Panc1 (cell line): ENCODE data around the gene GMPR. TPM values are rescaled to one million over a fixed set of nuclear protein-coding genes. Genes with fewer than 3 reads are reported as not detected.

ENCODE experiments used
- ATAC-seq: fragments of 200-7000 bp; cut with Tn5 transposase; 2 replicates; pipeline ENCODE4 v1.9.1; 2020; ENCODE audit warnings: mild to moderate bottlenecking, moderate library complexity
- BruUV-seq: library from RNA; stranded (reverse); fragments of 400-500 nt; replicated peaks from 2 replicates; lab custom pipeline; 2021; lab: Mats Ljungman, UMichigan
- CTCF ChIA-PET: fragments of 300-600 bp; sonication (Branson Sonifier 250); formaldehyde crosslinking; loops from one replicate; lab custom pipeline; 2022; ENCODE audit warnings: antibody characterized with exemption; lab: Charles Lee
- POLR2A ChIA-PET: fragments of 300-600 bp; sonication (Branson Sonifier 250); formaldehyde crosslinking; loops from one replicate; lab custom pipeline; 2022; ENCODE audit warnings: antibody characterized with exemption; lab: Charles Lee
- DNase-seq: peaks from one replicate; pipeline ENCODE4 v3.0.0-alpha.2; 2010; ENCODE audit warnings: low read depth, low spot score
- H3K27ac ChIP-seq: 2 replicates; pipeline ENCODE4 v1.5.1; 2011; ENCODE audit warnings: mild to moderate bottlenecking, low read length, inconsistent platforms
- H3K27me3 ChIP-seq: fragments of 200-500 bp; sonication (Bioruptor generic); 2 replicates; pipeline ENCODE4 v1.6.0; 2014; ENCODE audit warnings: low read length, inconsistent platforms; ENCODE audit not compliant: control insufficient read depth, insufficient read depth
- H3K36me3 ChIP-seq: fragments of 200-500 bp; sonication (Bioruptor generic); 2 replicates; pipeline ENCODE4 v1.5.1; 2014; ENCODE audit warnings: inconsistent platforms, mild to moderate bottlenecking, low read length, moderate library complexity; ENCODE audit not compliant: control insufficient read depth, insufficient read depth
- H3K4me1 ChIP-seq: 2 replicates; pipeline ENCODE4 v1.5.1; 2011; ENCODE audit warnings: inconsistent platforms, mild to moderate bottlenecking, low read length, moderate library complexity; ENCODE audit not compliant: control insufficient read depth, insufficient read depth
- H3K4me3 ChIP-seq, 2 experiments: 2 replicates each; pipeline ENCODE4 v1.5.1; 2011 to 2012; ENCODE audit warnings: low read depth in 2 of 2, low read length in 2 of 2, mild to moderate bottlenecking in 2 of 2, inconsistent platforms in 1 of 2, moderate library complexity in 1 of 2
- H3K9me3 ChIP-seq: fragments of 200-500 bp; sonication (Bioruptor generic); 2 replicates; pipeline ENCODE4 v1.5.1; 2014; ENCODE audit warnings: low read depth, mild to moderate bottlenecking, inconsistent platforms, low read length, moderate library complexity; ENCODE audit not compliant: control insufficient read depth, insufficient read depth
- POLR2AphosphoS5 ChIP-seq: IDR thresholded peaks from 2 replicates; pipeline ENCODE4 v1.6.1; 2012; ENCODE audit warnings: mild to moderate bottlenecking, low read depth, low read length, moderate library complexity
- SIN3A ChIP-seq: IDR thresholded peaks from 2 replicates; pipeline ENCODE4 v1.6.1; 2012; ENCODE audit warnings: low read depth, mild to moderate bottlenecking, low read length, moderate library complexity, borderline replicate concordance; ENCODE audit not compliant: insufficient read depth
- TCF7L2 ChIP-seq: IDR thresholded peaks from 2 replicates; pipeline ENCODE4 v1.6.1; 2011; ENCODE audit warnings: mild to moderate bottlenecking, low read depth, low read length, inconsistent platforms
- in situ Hi-C: cut with HindIII; loops from 2 replicates; pipeline ENCODE4 v1.10.0; 2016; ENCODE audit warnings: low sequenced_read_pairs, low pct_unique_long_range_greater_than_20kb
- intact Hi-C: fragments of 100-400 bp; cut with micrococcal nuclease; formaldehyde crosslinking; loops from one replicate; pipeline ENCODE4 v1.10.0; 2022; ENCODE audit not compliant: unreplicated experiment
- total RNA-seq: library from RNA; stranded (reverse); gene quantifications from one replicate; pipeline ENCODE4 v1.2.1, GENCODE V29; 2021; ENCODE audit not compliant: unreplicated experiment
- TF ChIP-seq, protein P1 (sequence below), 2 experiments: IDR thresholded peaks; 2 replicates each; pipeline ENCODE4 v1.6.1; 2011 to 2012; ENCODE audit warnings: low read depth in 2 of 2, control low read depth in 1 of 2, low read length in 1 of 2, mild to moderate bottlenecking in 1 of 2, moderate library complexity in 1 of 2; ENCODE audit not compliant: insufficient read depth in 1 of 2
- TF ChIP-seq, protein P2 (sequence below): fragments of 450-650 bp; IDR thresholded peaks from 2 replicates; pipeline ENCODE4 v1.5.1; 2017; ENCODE audit warnings: mild to moderate bottlenecking

The GMPR gene
- total RNA-seq, 1 experiment from 2014 or later: 3.5 TPM

DNA sequence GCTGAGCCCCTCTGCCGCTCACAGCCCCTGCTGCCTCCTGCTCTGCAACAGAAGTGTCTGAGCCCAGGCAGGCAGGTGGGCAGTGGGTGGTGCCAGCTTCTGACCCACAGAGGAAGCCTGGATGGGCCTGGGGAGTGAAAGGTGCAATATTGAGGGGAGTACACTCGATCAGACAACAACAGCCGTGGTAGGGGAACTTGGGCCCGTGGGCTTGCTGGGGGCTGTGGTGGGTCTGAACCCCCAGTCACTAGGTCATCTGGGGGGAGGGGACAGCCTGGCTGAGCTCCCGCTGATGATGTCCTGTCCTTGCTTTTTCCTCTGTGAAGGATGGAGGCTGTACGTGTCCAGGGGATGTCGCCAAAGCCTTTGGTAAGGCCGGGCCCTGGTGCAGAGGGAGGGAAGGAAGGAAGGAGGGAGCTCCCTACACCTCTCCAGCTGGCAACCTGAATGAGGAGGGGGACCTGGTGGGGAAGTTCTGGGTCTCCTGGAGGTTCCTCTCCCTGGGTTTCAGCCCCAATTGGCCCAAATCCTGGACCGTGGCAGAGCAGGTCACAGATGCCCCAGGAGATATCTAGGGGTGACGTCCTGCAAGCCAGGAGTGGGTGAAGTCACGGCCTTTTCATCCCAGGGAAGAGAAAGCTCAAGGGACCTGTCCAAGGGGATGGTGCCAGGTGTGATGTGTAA is 47.2 kb downstream of the GMPR start:
- intact Hi-C loops: no loop called here
- no peaks in the 10 kb centered on the region for H3K4me1 ChIP-seq
- no TSS peak for BruUV-seq
- no peak for DNase-seq
- H3K27me3 ChIP-seq: no peaks in the 10 kb centered on the region
- in situ Hi-C loops: no loop called here
- ChIA-PET CTCF (interaction anchor here (0.5 to 1.0 kb wide), 5 partner anchors 8 to 885 kb away, joined by 3 to 8 read pairs (median 3); no protein-coding TSS in a partner anchor), POLR2A (no interaction called here)
- H3K27ac ChIP-seq: no peak overlapping the region
- peak; percentile 61 for ATAC-seq
- no peak overlapping the region for H3K4me3 ChIP-seq
- H3K9me3 ChIP-seq: no peaks in the 10 kb centered on the region
- H3K36me3 ChIP-seq: no peaks in the 10 kb centered on the region
- TF ChIP-seq SIN3A (no peak), POLR2AphosphoS5 (no peak), TCF7L2 (no peak)
- TF ChIP-seq, protein P1, sequence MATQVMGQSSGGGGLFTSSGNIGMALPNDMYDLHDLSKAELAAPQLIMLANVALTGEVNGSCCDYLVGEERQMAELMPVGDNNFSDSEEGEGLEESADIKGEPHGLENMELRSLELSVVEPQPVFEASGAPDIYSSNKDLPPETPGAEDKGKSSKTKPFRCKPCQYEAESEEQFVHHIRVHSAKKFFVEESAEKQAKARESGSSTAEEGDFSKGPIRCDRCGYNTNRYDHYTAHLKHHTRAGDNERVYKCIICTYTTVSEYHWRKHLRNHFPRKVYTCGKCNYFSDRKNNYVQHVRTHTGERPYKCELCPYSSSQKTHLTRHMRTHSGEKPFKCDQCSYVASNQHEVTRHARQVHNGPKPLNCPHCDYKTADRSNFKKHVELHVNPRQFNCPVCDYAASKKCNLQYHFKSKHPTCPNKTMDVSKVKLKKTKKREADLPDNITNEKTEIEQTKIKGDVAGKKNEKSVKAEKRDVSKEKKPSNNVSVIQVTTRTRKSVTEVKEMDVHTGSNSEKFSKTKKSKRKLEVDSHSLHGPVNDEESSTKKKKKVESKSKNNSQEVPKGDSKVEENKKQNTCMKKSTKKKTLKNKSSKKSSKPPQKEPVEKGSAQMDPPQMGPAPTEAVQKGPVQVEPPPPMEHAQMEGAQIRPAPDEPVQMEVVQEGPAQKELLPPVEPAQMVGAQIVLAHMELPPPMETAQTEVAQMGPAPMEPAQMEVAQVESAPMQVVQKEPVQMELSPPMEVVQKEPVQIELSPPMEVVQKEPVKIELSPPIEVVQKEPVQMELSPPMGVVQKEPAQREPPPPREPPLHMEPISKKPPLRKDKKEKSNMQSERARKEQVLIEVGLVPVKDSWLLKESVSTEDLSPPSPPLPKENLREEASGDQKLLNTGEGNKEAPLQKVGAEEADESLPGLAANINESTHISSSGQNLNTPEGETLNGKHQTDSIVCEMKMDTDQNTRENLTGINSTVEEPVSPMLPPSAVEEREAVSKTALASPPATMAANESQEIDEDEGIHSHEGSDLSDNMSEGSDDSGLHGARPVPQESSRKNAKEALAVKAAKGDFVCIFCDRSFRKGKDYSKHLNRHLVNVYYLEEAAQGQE (IDR thresholded peaks at IDR 0.05; ENCODE audit: insufficient read depth in 1 of 2, low read depth in 2 of 2, low read length in 1 of 2): no peak
- TF ChIP-seq, protein P2, sequence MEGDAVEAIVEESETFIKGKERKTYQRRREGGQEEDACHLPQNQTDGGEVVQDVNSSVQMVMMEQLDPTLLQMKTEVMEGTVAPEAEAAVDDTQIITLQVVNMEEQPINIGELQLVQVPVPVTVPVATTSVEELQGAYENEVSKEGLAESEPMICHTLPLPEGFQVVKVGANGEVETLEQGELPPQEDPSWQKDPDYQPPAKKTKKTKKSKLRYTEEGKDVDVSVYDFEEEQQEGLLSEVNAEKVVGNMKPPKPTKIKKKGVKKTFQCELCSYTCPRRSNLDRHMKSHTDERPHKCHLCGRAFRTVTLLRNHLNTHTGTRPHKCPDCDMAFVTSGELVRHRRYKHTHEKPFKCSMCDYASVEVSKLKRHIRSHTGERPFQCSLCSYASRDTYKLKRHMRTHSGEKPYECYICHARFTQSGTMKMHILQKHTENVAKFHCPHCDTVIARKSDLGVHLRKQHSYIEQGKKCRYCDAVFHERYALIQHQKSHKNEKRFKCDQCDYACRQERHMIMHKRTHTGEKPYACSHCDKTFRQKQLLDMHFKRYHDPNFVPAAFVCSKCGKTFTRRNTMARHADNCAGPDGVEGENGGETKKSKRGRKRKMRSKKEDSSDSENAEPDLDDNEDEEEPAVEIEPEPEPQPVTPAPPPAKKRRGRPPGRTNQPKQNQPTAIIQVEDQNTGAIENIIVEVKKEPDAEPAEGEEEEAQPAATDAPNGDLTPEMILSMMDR: no peak

DNA sequence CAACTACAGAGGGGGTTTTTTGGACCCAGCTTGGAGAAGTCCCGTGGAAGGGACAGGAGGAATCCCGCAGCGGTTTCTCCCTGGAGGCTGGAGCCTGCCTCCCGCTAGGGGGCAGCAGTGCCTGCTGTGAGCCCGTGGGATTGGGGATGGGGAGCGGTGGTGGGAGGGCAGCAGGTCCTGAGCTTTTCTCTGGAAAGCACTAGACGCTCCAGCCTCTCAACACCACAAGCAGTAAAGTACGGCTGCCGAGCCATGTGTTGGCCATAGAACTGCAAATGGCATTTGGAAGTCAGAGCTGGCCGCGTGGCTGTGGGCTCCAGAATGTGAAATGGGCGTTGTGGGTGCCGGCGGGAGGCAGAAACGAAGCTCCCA is 47.8 kb downstream of the GMPR start:
- H3K27ac ChIP-seq: no peak overlapping the region
- TF ChIP-seq, protein P2: peak; percentile 91
- TF ChIP-seq, protein P1 (IDR thresholded peaks at IDR 0.05; ENCODE audit: insufficient read depth in 1 of 2, low read depth in 2 of 2, low read length in 1 of 2): no peak
- no peak overlapping the region for H3K4me3 ChIP-seq
- ChIA-PET CTCF (interaction anchor here (0.5 to 1.0 kb wide), 4 partner anchors 8 to 123 kb away, joined by 3 to 8 read pairs (median 3); no protein-coding TSS in a partner anchor), POLR2A (no interaction called here)
- intact Hi-C loops (no loop called here), in situ Hi-C loops (no loop called here)
- peak; percentile 28 for DNase-seq
- peak; percentile 71 for ATAC-seq
- no TSS peak for BruUV-seq
- H3K9me3 ChIP-seq: no peaks in the 10 kb centered on the region
- no peaks in the 10 kb centered on the region for H3K36me3 ChIP-seq
- no peaks in the 10 kb centered on the region for H3K27me3 ChIP-seq
- H3K4me1 ChIP-seq: no peaks in the 10 kb centered on the region
